ENCODE results near the gene CNBP. TPM values are rescaled to one million over a fixed set of nuclear protein-coding genes. Genes with fewer than 3 reads are reported as not detected.

CNBP gene
- total and polyA plus RNA-seq, 9 of the 15 experiments (the other 6 are each of a cell fraction or from before 2014, with no cell fraction given): 284 to 717 (median 412) TPM

- no peak overlapping the region for H3K4me3 ChIP-seq
- no peak overlapping the region for H3K27ac ChIP-seq (ENCODE audit: extremely low read depth, low read depth, low read length)
- H3K36me3 ChIP-seq (ENCODE audit: control insufficient read depth, insufficient read depth, low read length): peaks cover 50% of the 10 kb centered on the region
- intact Hi-C loops (cut with micrococcal nuclease): no loop called here
- no peak for ATAC-seq
- in situ Hi-C loops (cut with MboI): no loop called here
- no peak for FAIRE-seq
- no peaks in the 10 kb centered on the region for H4K20me1 ChIP-seq (replicated peaks; ENCODE audit: control insufficient read depth, insufficient read depth, low read length)
- no peaks in the 10 kb centered on the region for H3K9me1 ChIP-seq (ENCODE audit: control insufficient read depth, insufficient read depth, low read length)
- ChIA-PET POLR2A (interaction anchor here (0.5 to 1.5 kb wide), 4 partner anchors 8 to 860 kb away, joined by 3 to 5 read pairs (median 3); partner anchors contain the start of gene RAB43), CTCF (ENCODE audit: low intra/inter-chr PET ratio) (no interaction called here)
- BruUV-seq (replicated peaks): no TSS peak
- whole genome bisulfite sequencing (ENCODE audit: insufficient coverage, low coverage, missing lambda C conversion rate): 72% methylated on average over 2 of the region's 2 CpGs
- H3K9me3 ChIP-seq (replicated peaks; ENCODE audit: control insufficient read depth, insufficient read depth, low read depth, low read length): no peaks in the 10 kb centered on the region
- no peak for DNase-seq (ENCODE audit: extremely low read depth in 1 of 4, low spot score in 3 of 4)
- H3K79me2 ChIP-seq (ENCODE audit: control insufficient read depth, insufficient read depth, low read length): no peaks in the 10 kb centered on the region
- no peak overlapping the region for H2AFZ ChIP-seq (ENCODE audit: low read depth, low read length)
- H3K27me3 ChIP-seq (ENCODE audit: control insufficient read depth in 2 of 2, insufficient read depth in 2 of 2, low read length in 2 of 2): no peaks in the 10 kb centered on the region
- H3K4me2 ChIP-seq (ENCODE audit: insufficient read depth, low read length): no peak overlapping the region
- no peak overlapping the region for H3K9ac ChIP-seq (ENCODE audit: insufficient read depth in 1 of 2, low read depth in 2 of 2, low read length in 2 of 2)
- peaks cover 0 to 7% of the 10 kb centered on the region in 2 experiments; a peak in 2 of 5 replicates for H3K4me1 ChIP-seq (replicated peaks in 1 of 2; ENCODE audit: control insufficient read depth in 2 of 2, insufficient read depth in 2 of 2, low read length in 2 of 2)
- TF ChIP-seq HIVEP1 (CRISPR knock-in tag; IDR thresholded peaks at IDR 0.05) (no peak), ZNF217 (CRISPR knock-in tag; IDR thresholded peaks at IDR 0.05) (no peak), PREB (CRISPR knock-in tag; IDR thresholded peaks at IDR 0.05) (no peak), COPS2 (conservative IDR thresholded peaks at IDR 0.05) (no peak), SREBF2 (CRISPR knock-in tag; IDR thresholded peaks at IDR 0.05) (no peak), SIRT6 (IDR thresholded peaks at IDR 0.05; ENCODE audit: low read depth, low read length) (no peak), CCAR2 (IDR thresholded peaks at IDR 0.05; ENCODE audit: low read depth, low read length) (no peak), ZNF184 (CRISPR knock-in tag; IDR thresholded peaks at IDR 0.05) (no peak), STAT5B (CRISPR knock-in tag; IDR thresholded peaks at IDR 0.05) (no peak)
Measured at GRCh38 chr3:129131465-129132088, 52.1 kb downstream of the CNBP start.

Measured in K562 (cell line).